HG03045 (cell line): Measurements from ENCODE around the gene SNX20.

Experiments
- ATAC-seq: cut with Tn5 transposase; IDR thresholded peaks from one replicate; pipeline ENCODE4 v1.9.1; 2021; ENCODE audit warnings: mild to moderate bottlenecking, moderate library complexity; ENCODE audit not compliant: unreplicated experiment

The SNX20 gene

DNA sequence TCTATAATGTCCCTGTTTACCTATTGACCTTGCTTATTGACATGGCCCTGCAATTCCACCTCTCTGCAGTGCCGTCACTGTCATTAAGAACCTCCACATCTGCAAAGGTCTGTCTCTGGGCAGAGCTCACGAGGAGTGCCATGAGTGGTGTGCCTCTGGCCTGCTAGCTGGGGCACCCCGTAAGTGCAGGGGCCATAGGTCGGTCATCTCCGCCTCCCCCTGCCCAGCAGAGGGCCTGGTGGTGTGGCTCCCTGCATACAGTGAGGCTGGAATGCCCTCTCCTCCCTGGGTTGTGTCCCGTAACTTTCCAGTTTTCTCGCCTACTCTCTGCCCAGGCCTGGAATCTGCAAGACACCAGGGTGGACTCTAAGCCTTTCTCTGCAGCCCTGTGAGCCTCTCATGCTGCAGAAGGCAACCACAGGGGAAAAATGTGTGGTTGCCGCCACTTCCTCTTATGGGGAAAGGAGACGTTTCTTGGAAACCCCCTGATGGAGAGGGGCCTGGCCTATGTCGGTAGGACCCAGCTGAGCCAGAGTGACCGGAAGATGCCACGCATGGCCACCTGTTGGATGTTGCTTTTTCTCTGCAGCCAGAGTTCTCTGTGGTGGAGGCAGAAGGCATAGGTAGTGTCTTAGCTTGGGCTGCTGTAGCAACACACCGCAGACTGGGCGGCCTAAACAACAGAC is 2.7 kb upstream of the SNX20 start:
- peak; percentile 68 for ATAC-seq

DNA sequence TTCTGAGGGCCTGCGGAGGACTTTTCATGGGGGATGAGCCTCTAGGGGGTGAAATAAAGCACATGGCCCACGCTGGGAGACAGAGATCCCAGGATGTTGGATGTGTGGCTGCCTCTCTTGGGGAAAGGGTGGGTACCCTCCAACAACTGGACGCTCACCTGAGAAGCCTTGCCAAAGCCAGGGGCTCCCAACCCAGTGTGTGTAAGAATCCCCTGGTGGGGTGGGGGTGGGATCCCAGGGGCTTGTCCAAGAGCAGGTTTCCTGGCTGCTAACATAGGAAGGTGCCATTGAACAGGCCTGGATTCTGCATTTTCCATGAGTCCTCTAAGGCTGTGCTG is 587 bp downstream of the SNX20 start:
- ATAC-seq = no peak

DNA sequence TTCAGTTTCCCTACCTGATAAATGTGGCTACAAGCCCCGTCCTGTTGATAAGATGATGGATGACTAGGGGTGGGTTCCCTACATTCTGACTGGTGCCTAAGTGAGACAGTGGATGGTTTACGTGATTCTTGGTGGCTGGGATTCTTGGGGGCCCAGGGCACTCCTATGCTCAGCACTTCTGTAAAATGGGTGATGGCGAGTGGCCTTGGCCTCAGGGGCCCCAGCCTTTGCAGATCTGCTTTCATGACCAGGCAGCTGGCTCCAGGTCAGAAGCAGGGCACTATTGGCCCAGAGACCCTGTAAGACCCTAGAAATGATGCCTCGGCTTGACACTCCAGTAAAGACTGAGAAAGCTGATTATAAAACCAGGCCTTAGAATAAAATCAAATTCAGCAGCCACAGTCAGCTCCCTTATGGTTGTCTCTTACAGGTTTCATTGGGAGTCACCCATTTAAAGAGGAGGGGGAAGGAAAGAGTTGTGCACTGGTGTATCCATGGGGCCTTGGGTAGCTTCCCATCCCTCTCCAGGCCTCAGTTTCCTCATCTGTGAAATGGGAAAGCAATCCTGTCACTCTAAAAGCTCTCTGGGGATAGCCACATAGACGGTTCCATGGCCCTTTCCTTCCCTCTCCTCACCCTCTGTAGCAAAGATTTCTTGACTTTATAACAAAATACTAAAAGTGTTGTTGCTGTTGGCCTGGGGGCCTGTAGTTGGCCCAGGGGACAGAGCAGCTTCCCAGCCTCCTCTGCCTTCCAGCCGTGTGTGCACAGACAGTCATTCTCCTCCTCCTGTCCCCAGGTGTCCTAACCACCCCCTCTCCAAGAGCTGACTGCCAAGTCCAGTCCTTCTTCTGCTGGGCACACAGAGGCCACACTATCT is 1.2 kb downstream of the SNX20 start:
- ATAC-seq = no peak

DNA sequence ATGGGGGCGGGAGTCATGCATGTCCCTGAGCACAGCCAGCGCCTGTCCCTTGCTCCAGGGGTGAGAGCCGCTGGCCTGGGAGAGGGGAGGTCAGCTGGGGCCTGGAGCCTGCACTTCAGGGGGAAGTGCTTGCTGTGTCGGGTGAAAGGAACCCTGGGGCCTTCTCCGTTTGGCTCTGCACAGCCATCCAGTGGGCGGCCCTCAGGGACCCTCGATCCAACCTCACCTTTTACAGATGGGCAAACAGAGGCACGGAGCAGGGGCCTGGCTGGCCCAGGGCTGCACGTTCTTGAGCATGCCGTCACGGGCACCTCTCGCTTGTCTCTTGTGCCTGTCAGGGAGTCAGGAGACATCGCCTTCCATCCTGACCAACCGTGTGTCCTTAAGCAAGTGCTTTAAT is 1.8 kb downstream of the SNX20 start:
- ATAC-seq = no peak

DNA sequence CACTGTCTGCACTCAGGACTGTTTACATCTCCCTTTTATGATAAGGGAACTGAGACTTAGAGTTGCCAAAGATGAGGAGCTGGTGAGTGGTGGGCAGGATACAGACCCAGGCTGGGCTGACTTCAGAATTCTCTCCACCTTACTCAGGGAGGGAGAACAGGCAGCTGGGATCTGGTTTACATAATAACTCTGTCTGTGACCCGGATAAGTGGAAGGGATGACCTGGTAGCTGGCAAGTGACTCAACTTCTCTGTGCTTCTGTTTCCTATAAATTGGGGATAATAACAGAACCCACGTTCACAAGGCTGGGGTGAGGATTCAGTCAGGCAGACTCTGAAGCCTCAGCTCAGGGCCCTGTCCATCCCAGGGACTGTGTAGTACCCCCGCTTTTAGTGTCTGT is 2.6 kb downstream of the SNX20 start:
- ATAC-seq = no peak

DNA sequence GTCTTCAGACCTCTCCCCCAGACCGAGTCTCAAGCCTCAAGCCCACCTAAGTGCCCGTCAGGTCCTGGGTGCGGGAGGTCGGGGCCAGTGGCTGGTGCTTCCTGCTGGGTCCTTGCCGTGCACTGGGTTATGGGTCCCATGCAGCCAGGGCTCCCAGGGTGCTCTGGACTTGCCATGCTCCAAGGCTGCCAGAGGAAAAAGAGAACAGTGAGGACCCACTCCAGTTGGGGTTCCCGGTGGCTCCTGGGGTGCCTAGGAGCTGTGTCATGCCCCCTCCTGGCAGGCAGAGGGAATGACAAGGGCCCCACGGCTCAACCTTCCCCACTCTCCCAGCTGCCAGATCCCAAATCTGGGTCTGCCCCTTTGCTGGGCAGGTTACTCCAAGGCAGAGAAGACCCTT is 3.8 kb downstream of the SNX20 start:
- no peak for ATAC-seq

DNA sequence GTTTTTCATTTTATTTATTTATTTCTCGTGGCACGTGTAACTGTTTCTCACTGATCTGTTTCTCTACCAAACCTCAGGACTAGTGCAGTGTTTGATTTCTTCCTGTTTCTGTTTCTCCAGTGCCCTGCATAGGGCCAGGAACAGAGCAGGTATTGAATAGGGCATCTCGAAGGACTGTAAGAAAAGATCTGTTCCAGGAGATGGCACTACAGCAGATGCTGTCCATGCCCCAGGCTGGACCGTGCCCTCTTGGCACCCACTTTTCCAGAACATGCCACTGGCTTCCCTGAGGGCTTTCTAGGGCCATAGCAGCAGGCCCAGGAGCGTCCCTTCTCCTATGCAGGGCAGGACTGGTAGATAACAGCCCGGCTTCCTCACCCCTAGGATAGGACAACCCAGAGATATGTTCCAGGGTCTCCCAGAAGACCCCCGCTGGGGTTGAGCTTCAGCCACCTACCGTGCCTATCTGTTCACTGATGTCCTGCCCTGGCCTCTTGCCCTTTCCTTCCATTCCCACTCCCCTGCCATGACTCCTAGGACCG is 4.4 kb downstream of the SNX20 start:
- no peak for ATAC-seq

DNA sequence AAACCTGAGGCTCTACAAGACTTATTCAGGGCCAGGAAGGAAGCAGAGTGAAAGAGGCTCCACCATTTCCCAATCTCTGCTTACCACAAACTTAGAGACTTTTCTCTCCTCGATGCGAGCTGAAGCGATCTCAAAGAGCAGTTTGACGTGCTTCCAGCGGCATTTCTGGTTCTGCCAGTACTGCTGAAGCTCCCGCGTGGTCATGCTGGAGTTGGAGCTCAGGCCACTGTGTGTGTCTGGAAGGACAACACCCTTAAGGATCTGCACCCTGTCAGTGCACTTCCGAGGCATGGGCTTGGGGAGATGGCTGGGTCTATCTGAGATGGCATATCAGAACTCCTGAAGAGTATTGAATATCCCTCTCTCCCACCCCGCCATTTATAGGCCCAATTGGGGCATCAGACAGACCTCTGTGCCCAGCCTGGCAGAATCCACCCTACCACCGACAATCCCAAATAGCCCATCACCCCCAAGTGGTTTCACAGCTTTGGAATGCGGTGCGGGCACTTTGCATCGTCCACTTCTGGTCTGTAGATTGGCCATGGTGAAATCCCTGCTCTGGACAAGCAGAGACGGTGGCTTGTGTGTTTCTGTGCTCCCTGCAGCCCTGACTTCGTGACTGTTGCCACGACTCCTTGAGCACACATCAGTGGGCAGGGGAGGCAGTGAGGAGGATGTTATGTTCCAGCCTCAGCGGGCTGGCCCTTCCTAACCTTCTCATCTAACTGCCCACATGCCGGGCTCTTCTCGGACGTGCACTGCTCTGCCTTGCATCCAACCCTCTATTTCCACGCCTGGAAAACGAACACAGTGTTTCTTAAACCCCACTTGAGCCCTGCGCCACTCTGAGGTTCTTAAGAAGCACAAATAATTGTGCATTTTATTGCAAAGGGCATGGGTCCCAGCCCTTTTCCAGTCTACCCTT is 5.2 kb downstream of the SNX20 start:
- no peak for ATAC-seq

DNA sequence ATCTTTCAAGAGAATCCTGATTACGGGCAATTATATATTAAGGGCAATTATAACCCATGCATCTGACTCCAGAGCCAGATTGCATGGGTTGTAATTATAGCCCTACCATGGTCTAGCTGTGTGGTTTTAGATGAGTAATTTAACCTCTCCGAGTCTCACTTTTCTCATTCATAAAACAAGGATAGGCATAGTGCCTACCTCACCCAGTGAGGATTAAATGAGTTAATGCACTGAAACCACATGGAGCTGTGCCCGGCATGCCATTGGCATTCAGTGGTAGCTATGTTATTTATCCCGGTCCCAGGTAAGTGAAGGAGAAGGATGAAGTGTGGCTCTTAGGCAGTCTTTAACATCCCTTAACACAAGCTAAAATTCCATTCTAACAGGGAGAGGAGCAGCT is 6.3 kb downstream of the SNX20 start:
- no peak for ATAC-seq

DNA sequence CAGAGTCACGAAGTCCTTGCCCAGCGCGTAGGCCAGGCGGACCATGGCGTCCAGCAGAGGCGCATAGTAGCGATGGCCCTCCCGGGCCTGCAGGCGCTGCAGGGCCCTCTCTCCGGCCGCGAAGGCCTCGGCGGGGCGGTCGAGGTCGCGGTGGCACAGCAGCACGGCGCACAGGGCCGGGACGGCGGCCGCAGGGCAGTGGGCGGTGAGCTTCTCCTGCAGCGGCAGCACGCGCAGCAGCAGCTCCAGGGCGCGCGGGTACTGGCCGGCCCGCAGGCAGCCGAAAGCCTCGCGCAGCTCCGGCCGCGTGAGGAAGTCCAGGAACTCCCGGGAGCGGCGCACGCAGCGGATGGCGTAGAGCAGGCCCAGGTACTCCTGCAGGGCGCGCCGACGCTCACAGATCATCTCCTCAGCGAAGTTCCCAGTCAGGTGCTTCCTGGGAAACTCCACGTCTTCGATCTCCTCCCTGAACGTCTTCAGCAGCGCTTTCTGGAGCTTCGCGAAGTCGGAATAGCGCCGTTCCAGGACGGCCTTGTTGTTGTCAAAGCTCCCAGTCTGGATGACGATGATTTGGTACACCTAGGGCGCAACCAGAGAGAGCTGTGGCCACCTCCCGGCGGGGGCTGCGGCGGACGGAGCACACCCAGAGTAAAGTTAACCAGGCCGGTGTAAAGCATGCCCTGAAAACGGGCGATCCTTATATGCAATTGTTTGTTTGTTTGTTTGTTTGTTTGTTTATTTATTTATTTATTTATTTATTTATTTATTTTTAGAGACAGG is 7.4 kb downstream of the SNX20 start:
- no peak for ATAC-seq

DNA sequence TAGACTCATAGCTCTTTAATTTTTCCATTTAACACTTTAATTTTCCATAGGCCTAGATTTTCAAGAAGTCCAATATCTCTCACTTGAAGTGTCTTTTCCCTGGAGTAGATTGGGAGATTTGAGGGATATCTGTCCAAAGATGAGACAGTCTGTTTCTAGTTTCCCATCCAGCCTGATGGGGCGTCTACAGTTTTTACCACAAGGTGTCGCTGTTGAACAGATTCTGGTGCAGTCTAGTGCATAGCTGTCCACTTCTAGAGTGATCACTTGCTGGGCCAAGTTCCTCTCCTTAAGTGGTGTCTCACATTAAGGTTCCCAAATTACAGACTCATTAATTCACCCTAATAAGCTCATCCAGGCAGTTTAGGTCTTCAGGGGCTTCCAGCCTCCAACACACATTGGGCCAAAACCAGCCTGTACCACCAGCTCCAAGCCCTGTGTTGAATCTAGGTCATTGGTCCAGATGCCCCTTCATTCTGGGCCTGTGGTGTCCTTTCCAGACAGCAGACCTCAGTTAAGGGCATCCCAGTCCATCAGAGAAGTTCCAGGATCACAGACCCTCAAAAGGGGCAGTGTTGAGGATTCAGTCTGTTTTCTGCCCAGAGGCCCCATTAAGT is 9.4 kb downstream of the SNX20 start:
- no peak for ATAC-seq

DNA sequence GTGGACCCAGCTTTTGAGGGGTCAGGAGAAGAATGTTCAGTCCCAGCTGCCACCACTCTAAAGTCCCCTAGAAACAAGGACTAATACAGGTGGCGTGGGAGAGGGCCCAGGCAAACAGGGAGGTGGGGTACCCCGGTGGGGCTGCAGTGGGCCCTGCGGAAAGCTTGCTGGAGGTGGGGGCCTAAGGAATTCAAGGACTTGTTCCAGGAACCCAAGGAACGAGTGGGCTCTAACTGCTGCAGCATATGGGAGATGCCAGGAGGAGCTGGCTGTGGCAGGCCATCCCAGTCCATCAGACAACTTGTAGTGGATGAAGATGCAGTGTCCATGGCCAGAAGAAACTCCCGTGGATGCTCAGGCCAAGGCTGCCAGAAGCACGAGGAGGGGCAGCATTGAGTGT is 10.6 kb downstream of the SNX20 start:
- ATAC-seq = no peak

DNA sequence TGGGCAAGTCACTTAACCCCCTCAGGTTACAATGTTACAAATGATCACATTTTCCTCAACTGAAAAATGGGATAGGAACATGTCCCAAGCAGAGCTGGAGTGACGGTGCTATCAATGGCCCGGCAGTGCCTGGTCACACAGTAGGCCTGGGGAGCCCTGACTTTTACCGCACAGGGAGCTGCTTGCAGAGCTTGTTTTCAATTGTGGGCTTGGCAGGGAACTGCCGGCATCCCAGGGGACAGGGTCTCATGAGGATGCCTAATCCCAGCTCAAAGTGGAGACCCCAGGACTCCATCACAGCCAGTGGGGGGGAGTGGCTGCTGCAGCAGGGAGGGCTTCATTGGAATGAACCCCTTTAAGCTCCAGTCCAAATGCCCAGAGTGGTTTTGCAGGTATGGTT is 11.4 kb downstream of the SNX20 start:
- ATAC-seq = no peak

DNA sequence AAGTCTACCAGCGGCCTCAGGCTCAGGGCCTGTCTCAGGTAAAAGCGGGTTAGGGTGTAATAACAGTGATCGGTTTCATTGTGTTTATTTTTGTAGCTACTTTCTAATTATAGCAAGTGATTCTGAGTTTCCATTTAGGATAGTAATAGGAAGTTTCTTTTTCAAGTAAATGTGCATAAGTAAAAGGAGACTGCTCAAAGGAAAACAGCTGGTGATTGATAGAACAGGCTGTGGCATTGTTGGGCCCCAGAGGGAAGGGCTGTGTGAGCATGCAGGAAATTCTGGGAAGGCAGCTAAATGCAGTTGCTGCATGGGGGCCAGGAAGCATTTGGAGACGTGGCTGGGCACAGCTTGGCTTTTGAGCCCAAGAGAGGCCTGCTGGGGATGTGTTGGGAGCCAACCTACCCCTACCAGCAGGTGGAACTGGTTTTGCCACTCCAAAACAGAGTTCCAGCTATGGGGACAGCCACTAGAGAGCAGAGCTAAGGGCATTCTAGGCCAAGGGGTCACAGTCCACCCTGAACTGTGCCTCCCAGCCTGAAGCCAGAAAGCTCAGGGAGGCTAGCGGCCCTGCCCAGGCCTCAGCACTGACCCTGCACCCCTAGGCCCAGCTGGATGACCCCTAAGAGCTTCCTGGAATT is 12.6 kb downstream of the SNX20 start:
- ATAC-seq = no peak

DNA sequence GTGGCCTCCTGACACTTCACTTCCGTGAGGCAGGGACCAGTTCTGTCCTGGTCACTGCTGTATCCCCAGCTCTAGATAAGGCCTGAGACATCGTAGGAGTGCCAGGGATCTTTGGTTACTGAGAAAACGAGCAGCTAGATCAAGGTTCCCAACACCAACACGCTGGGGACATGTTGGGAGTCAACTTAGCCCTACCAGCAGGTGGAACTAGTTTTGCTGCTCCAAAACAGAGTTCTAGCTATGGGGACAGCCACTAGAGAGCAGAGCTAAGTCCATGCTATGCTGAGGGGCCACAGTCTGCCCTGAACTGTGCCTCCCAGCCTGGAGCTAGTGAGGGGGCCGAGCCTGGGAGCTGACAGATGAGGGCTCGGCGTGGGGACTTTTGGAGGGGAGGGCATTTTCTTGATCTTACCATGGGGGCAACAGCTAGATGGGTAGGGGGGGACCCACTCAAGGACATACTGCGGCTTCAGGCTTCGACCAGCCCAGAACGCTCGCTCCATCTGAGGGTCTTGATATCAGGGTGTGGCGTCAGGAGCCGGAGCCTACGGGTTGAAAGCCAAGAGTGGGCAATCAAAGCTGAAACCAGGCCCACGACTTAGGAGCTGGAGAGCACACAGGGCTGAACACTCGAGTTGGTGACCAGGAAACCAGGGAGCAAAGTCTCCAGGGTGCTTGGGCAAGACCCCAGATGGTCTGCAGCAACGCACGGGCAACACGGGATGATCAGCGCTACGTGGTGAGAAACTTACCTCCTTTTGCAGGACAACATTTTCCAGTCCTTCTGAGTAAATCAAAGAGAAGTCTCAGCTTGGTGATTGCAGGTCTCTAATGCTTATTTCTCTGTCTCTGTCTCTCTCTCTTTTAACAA is 13.4 kb downstream of the SNX20 start:
- no peak for ATAC-seq

DNA sequence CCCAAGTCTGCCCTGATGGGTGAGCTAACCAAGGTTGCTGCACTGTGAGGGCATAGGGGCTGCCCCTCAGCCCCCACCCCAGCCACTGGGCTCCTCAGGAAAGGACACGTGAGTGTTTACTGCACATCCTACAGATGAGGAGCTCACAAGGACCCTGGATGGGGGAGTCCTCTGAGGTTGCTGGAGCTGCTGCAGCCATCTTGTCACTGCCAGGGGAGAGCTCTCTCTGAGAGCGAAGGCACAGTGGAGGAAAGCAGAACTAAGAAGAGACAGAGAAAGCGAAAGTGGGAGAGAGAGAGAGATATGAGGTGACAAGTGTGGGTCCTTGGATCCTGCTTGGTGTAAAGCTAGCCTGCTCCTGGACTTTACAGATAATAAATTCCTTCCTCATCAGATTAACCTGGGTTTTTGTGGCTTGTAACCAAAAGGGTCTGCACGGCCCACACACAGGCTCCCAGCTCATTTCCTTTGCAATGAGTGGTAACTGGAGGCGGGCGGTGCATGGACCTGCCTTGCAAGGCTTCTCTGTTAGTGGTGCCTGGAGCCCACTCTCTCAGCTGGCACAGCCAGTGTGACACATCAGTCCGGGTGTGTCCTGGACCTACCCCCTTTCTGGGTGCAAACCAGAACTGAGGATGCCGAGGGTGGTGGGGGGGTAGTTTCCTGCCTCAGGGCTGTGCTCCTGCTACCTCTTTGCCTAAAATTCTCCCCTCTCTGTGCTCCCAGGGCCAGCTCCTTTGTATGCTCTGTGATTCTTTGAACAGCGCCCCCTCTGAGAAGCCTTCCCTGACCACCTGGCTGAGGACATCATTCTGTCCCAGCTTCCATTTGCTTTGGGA is 14.2 kb downstream of the SNX20 start:
- peak; percentile 68 for ATAC-seq

DNA sequence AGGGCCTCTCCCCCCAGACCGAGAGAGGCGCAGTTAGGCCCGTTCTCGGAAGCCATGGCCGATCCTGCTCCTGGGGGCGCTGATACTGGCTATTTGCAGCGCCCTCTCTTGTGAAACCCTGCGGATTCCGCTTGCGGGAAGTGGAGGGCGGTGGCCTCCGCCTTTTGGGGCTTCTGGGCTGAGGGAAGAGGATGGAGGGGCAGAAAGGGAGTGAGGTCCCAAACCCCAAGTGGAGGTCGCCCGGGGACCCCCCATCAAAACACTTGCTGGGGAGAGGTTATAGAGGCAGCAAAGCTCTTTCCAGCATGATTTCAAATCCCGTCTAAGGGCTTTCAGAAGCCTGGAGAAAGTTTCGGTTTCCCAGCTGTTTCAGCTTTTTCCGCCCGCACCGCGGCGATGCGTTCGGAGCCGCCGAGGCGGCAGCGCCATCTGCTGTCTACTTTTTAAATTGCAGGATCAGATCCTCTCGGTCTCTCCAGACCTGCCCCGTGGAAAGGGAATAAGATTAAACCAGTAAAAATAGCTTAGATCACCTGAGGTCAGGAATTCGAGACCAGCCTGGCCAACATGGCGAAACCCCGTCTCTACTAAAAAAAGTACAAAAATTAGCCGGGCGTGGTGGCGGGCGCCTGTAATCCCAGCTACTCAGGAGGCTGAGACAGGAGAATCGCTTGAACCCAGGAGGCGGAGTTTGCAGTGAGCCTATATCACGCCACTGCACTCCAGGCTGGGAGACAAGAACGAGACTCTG is 15.8 kb downstream of the SNX20 start:
- no peak for ATAC-seq
